ENCODE measurements around the gene CDK6.

GRCh38 chr7:92557249-92557648 lies 279.1 kb downstream of the CDK6 start:
- TF ChIP-seq POLR2AphosphoS5 (IDR thresholded peaks at IDR 0.05) (no peak), CTCF (IDR thresholded peaks at IDR 0.05) (no peak)

Data from transverse colon (tissue), 4 donors.